SK-N-SH treated with all-trans-retinoic acid at 6 μM for 48 hours (cell line): ENCODE results near the gene MOV10.
A peak's percentile ranks its signal among the peaks of the same experiment; 100 is the strongest.

Source experiments
- ATAC-seq: fragments of 200-7000 bp; cut with Tn5 transposase; 3 replicates; pipeline ENCODE4 v1.9.1; 2020; ENCODE audit warnings: mild to moderate bottlenecking, moderate library complexity
- ARNTL ChIP-seq: fragments of 450-650 bp; formaldehyde crosslinking; IDR thresholded peaks from 2 replicates; pipeline ENCODE4 v1.5.0; 2020; ENCODE audit warnings: low read depth, mild to moderate bottlenecking, moderate library complexity, borderline replicate concordance
- BACH2 ChIP-seq: fragments of 250-450 bp; sonication (Bioruptor Pico); IDR thresholded peaks from 2 replicates; pipeline ENCODE4 v1.9.0; 2021; ENCODE audit warnings: mild to moderate bottlenecking, borderline replicate concordance
- CREB5 ChIP-seq: fragments of 250-450 bp; sonication (Bioruptor Pico); IDR thresholded peaks from 2 replicates; pipeline ENCODE4 v1.5.1; 2020; ENCODE audit warnings: low read depth, mild to moderate bottlenecking, moderate library complexity
- CSDC2 ChIP-seq: fragments of 250-450 bp; sonication (Bioruptor Pico); IDR thresholded peaks from 2 replicates; pipeline ENCODE4 v1.5.0; 2020; ENCODE audit warnings: mild to moderate bottlenecking, moderate library complexity
- ESRRG ChIP-seq: fragments of 250-450 bp; sonication (Bioruptor Pico); IDR thresholded peaks from 2 replicates; pipeline ENCODE4 v1.6.1; 2021; ENCODE audit warnings: mild to moderate bottlenecking
- GLIS3 ChIP-seq: fragments of 250-450 bp; sonication (Bioruptor Pico); IDR thresholded peaks from 2 replicates; pipeline ENCODE4 v1.5.0; 2020; ENCODE audit warnings: mild to moderate bottlenecking, moderate library complexity
- ISL1 ChIP-seq: fragments of 250-450 bp; sonication (Bioruptor Pico); IDR thresholded peaks from 2 replicates; pipeline ENCODE4 v2.1.2; 2022; ENCODE audit warnings: mild to moderate bottlenecking, moderate library complexity
- POU6F1 ChIP-seq: fragments of 250-450 bp; sonication (Bioruptor Pico); IDR thresholded peaks from 2 replicates; pipeline ENCODE4 v1.8.0; 2021; ENCODE audit warnings: low read depth, mild to moderate bottlenecking, moderate library complexity, borderline replicate concordance
- PPARA ChIP-seq: fragments of 250-450 bp; sonication (Bioruptor Pico); IDR thresholded peaks from 2 replicates; pipeline ENCODE4 v1.5.0; 2020; ENCODE audit warnings: mild to moderate bottlenecking, borderline replicate concordance
- RARB ChIP-seq: fragments of 250-450 bp; sonication (Bioruptor Pico); IDR thresholded peaks from 2 replicates; pipeline ENCODE4 v1.8.0; 2021; ENCODE audit warnings: mild to moderate bottlenecking, moderate library complexity
- SNAI2 ChIP-seq: fragments of 250-450 bp; sonication (Bioruptor Pico); IDR thresholded peaks from 2 replicates; pipeline ENCODE4 v1.5.0; 2020; ENCODE audit warnings: mild to moderate bottlenecking, moderate library complexity
- TCF4 ChIP-seq: fragments of 250-450 bp; sonication (Bioruptor Pico); IDR thresholded peaks from 2 replicates; pipeline ENCODE4 v1.8.0; 2021; ENCODE audit warnings: mild to moderate bottlenecking, moderate library complexity, borderline replicate concordance
- TSHZ2 ChIP-seq: fragments of 250-450 bp; sonication (Bioruptor Pico); IDR thresholded peaks from 2 replicates; pipeline ENCODE4 v1.5.0; 2020; ENCODE audit warnings: mild to moderate bottlenecking, moderate library complexity
- ZC3H10 ChIP-seq: fragments of 250-450 bp; sonication (Bioruptor Pico); IDR thresholded peaks from 2 replicates; pipeline ENCODE4 v1.5.1; 2021; ENCODE audit warnings: mild to moderate bottlenecking, moderate library complexity
- ZFP30 ChIP-seq: fragments of 450-650 bp; formaldehyde crosslinking; IDR thresholded peaks from 2 replicates; pipeline ENCODE4 v1.5.0; 2022; ENCODE audit warnings: mild to moderate bottlenecking, moderate library complexity
- ZNF70 ChIP-seq: fragments of 450-650 bp; formaldehyde crosslinking; IDR thresholded peaks from 2 replicates; pipeline ENCODE4 v1.5.0; 2020; ENCODE audit warnings: mild to moderate bottlenecking, moderate library complexity
- ZNF8 ChIP-seq: fragments of 450-650 bp; formaldehyde crosslinking; IDR thresholded peaks from 2 replicates; pipeline ENCODE4 v1.5.0; 2020; ENCODE audit warnings: mild to moderate bottlenecking, moderate library complexity
- TF ChIP-seq, protein P1 (sequence below): fragments of 250-450 bp; sonication (Bioruptor Pico); IDR thresholded peaks from 2 replicates; pipeline ENCODE4 v1.8.0; 2020; ENCODE audit warnings: mild to moderate bottlenecking, moderate library complexity, borderline replicate concordance

The MOV10 gene

DNA sequence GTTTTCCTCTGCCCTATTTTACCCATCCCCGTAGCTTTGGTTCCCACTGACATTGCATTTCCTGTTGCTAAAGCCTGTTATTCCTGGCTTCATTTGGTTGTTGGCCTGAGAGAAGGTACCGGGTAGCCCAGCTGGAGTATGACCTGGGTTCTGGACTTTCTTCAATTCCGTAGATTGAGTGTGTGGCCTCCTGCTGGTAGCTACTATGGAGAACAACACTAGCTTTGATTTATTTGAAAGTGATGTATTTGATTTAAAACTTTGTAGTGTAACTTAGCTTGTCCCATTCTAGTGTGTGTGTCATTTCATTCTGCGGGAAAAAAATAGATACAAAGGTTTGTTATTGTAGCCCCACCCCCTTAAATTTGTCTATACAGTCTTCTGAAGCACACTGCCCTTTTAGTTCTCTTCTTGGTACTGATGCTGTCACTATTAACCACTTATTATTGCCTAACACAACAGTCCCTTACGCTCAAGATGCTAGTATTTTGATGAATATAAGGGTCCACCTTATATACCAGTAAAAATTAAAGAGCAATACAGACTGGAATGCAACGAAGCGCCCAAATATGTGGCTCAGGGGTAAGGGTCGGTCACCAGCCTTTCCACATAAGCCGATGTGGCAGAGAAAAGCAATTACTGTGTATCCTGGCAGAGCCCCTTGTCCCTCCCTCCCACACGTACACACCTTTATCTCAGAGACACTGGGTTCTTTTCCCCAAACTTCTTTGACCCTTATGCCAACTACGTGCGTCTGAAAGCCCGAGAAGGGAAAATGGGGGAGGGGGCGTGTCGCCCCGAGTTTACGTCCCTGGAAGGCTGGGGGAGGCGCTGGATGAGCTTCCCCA lies 643 bp upstream of the MOV10 start:
- TF ChIP-seq TCF4 (CRISPR knock-in tag) (no peak), POU6F1 (CRISPR knock-in tag) (no peak), ARNTL (CRISPR knock-in tag) (no peak), SNAI2 (CRISPR knock-in tag) (no peak), CREB5 (no peak), RARB (CRISPR knock-in tag) (no peak; the same call in 1 of the 2 replicates), ESRRG (no peak), ZNF8 (CRISPR knock-in tag) (no peak), ZNF70 (CRISPR knock-in tag) (no peak), ISL1 (CRISPR knock-in tag) (no peak), PPARA (CRISPR knock-in tag) (no peak), BACH2 (CRISPR knock-in tag) (no peak), TSHZ2 (CRISPR knock-in tag) (no peak), ZFP30 (no peak), ZC3H10 (CRISPR knock-in tag) (no peak)
- TF ChIP-seq, protein P1, sequence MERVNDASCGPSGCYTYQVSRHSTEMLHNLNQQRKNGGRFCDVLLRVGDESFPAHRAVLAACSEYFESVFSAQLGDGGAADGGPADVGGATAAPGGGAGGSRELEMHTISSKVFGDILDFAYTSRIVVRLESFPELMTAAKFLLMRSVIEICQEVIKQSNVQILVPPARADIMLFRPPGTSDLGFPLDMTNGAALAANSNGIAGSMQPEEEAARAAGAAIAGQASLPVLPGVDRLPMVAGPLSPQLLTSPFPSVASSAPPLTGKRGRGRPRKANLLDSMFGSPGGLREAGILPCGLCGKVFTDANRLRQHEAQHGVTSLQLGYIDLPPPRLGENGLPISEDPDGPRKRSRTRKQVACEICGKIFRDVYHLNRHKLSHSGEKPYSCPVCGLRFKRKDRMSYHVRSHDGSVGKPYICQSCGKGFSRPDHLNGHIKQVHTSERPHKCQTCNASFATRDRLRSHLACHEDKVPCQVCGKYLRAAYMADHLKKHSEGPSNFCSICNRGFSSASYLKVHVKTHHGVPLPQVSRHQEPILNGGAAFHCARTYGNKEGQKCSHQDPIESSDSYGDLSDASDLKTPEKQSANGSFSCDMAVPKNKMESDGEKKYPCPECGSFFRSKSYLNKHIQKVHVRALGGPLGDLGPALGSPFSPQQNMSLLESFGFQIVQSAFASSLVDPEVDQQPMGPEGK (CRISPR knock-in tag), result no peak
- TF ChIP-seq, all 23 proteins: peak for 0
- peak; percentile 64 for ATAC-seq

GRCh38 chr1:112674986-112675727 lies 698 bp downstream of the MOV10 start:
- TF ChIP-seq ARNTL (CRISPR knock-in tag) (no peak), CREB5 (no peak), POU6F1 (CRISPR knock-in tag) (no peak), ZNF70 (CRISPR knock-in tag) (no peak), CSDC2 (CRISPR knock-in tag) (no peak), GLIS3 (CRISPR knock-in tag) (no peak), PPARA (CRISPR knock-in tag) (no peak), ZC3H10 (CRISPR knock-in tag) (no peak), ZNF8 (CRISPR knock-in tag) (no peak), ZFP30 (no peak), ISL1 (CRISPR knock-in tag) (no peak), ESRRG (no peak)
- peak; percentile 72 for ATAC-seq
